ENCODE measurements around the gene SPRY4.
"Not testable (repeated sequence)": the region's sequence is repeated elsewhere in the genome, so short reads cannot be mapped to it uniquely, and the experiment has no call there.

The SPRY4 gene

DNA sequence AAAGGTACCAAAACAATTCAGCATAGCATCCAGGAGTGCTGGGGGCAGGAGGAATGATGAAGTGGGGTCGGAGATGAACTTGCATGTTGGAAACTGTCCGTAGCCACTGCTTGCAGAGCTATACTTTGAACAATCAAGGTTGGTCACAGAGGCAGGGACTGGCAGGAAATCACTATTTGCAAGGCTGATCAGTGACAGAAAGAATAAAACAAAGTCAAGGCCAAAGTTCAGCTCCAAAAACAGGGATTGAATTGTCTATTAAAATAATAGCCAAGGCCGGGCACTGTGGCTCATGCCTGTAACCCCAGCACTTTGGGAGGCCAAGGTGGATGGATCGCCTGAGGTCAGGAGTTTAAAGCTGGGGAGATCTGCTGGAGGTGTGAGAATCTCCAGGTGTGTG, 18.7 kb upstream of the SPRY4 start:
- Histone ChIP-seq H3K4me3 (no peak overlapping the region), H3K27ac (no peak overlapping the region), H3K9me3 (ENCODE audit: low read depth, low read length) (no peaks in the 10 kb centered on the region), H3K36me3 (ENCODE audit: insufficient read depth, low read length) (no peaks in the 10 kb centered on the region), H3K9ac (ENCODE audit: insufficient read length) (no peak overlapping the region)
- no peak for DNase-seq (ENCODE audit: low read depth, low spot score)
- no peak for TF ChIP-seq FOXP2 (optimal IDR thresholded peaks at IDR 0.05; ENCODE audit: control extremely low read depth, extremely low read length, insufficient read depth)

DNA sequence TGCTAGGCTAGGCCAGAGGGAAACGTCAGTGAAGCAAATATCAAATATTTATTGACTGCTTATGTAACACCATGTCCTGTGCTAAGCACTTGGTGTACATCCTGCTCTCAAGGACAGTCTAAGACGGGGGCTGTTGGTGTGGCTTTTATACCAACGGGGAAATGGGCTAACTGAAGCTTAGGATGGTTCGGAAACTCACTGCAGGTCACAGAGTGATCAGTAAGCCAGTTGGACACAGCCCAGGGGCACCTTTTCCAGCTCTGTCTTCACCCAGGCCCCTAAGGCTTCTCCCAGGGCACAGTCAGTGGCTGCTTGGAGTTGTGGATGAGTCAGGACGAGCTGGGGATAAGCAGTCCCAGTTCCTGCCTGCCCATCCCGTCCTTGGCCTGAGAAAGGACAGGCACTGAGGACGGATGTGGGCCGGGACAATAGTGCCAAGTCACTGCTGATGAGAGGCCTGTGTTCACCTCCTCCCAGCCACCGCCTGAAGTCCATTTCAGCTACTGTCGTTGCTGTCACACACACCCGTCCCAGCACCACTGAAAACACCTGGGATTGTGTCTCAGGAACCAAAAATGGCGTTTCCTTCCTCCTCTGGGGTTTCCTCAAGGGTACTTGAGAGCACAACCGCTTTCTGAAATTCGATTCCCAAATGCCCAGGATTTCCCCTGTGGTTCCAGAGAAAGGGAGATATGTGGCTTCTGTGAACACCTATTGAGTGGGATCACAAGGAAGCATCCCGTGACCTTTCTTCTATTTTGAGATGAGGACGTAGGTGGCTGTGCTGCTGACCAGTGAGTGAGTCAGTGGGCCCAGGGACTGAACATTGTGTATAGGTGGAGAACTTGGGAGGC, 17.5 kb upstream of the SPRY4 start:
- no peak for DNase-seq (ENCODE audit: low read depth, low spot score)
- Histone ChIP-seq H3K9ac (ENCODE audit: insufficient read length) (no peak overlapping the region), H3K4me3 (no peak overlapping the region), H3K9me3 (ENCODE audit: low read depth, low read length) (no peaks in the 10 kb centered on the region), H3K36me3 (ENCODE audit: insufficient read depth, low read length) (no peaks in the 10 kb centered on the region), H3K27ac (no peak overlapping the region)
- TF ChIP-seq FOXP2 (optimal IDR thresholded peaks at IDR 0.05; ENCODE audit: control extremely low read depth, extremely low read length, insufficient read depth) (no peak), EZH2 (IDR thresholded peaks at IDR 0.05) (no peak), POLR2AphosphoS5 (IDR thresholded peaks at IDR 0.05; ENCODE audit: borderline replicate concordance, low read depth, low read length) (no peak)

DNA sequence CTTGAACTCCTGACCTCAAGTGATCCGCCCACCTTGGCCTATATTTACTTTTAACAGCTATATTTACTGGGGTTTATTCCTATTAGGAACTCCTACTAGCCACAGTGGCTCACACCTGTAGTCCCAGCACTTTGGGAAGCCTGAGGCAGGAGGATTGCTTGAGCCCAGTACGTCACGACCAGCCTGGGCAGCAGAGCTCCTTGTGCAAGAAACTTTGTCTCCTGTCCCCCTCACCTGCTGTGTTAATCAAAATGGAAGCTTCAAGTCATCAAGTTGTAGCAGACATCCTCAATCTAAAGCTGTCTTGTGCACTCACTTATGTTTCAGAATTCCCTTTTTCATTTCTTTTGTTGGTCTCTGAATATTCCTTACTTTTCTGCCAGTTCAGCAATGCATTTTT, 15.0 kb upstream of the SPRY4 start:
- Histone ChIP-seq H3K4me3 (no peak overlapping the region), H3K27ac (no peak overlapping the region), H3K9me3 (ENCODE audit: low read depth, low read length) (no peaks in the 10 kb centered on the region), H3K36me3 (ENCODE audit: insufficient read depth, low read length) (no peaks in the 10 kb centered on the region), H3K9ac (ENCODE audit: insufficient read length) (no peak overlapping the region)
- no peak for DNase-seq (ENCODE audit: low read depth, low spot score)
- TF ChIP-seq EZH2 (IDR thresholded peaks at IDR 0.05) (no peak), POLR2AphosphoS5 (IDR thresholded peaks at IDR 0.05; ENCODE audit: borderline replicate concordance, low read depth, low read length) (no peak), FOXP2 (optimal IDR thresholded peaks at IDR 0.05; ENCODE audit: control extremely low read depth, extremely low read length, insufficient read depth) (no peak)

DNA sequence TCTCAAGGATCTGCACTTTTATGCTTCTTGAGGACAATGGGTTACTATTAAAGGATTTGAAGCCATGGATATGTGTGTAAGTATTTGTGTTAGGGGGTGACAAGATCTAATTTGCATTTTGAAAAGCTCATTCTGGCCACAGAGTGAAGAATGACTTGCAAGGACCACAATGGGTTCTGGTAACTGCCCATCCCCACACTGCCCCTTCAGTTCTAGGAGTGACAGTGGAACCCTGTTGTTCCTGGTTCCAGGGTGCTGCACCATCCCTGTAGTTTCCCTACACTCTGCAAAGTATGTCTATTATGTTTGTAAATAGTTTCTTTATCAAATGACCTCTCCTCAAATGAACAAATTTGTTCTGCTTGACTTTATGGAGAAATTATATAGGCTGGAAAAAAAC, 9.7 kb upstream of the SPRY4 start:
- TF ChIP-seq POLR2AphosphoS5 (IDR thresholded peaks at IDR 0.05; ENCODE audit: borderline replicate concordance, low read depth, low read length) (no peak), FOXP2 (optimal IDR thresholded peaks at IDR 0.05; ENCODE audit: control extremely low read depth, extremely low read length, insufficient read depth) (no peak), EZH2 (IDR thresholded peaks at IDR 0.05) (no peak)
- Histone ChIP-seq H3K27ac (no peak overlapping the region), H3K36me3 (ENCODE audit: insufficient read depth, low read length) (no peaks in the 10 kb centered on the region), H3K9me3 (ENCODE audit: low read depth, low read length) (no peaks in the 10 kb centered on the region), H3K9ac (ENCODE audit: insufficient read length) (no peak overlapping the region), H3K4me3 (no peak overlapping the region)
- no peak for DNase-seq (ENCODE audit: low read depth, low spot score)

DNA sequence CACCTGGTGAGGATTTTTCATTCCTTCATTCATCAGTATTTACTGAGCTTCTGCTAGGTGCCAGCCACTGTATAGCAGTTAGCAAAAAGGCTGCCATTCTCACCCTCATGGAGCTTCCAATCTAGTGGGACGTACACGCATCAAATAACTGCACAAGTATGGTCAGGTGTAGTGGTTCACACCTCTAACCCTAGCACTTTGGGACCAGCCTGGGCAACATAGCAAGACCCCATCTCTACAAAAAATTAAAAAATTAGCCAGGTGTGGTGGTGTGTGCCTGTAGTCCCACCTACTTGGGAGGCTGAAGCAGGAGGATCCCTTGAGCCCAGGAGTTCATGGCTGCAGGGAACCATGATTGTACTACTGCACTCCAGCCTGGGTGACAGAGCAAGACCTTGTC, 8.9 kb upstream of the SPRY4 start:
- H3K27ac ChIP-seq; H3K4me3 ChIP-seq; DNase-seq (ENCODE audit: low read depth, low spot score); H3K36me3 ChIP-seq (ENCODE audit: insufficient read depth, low read length); H3K9ac ChIP-seq (ENCODE audit: insufficient read length); H3K9me3 ChIP-seq (ENCODE audit: low read depth, low read length): not testable (repeated sequence)

DNA sequence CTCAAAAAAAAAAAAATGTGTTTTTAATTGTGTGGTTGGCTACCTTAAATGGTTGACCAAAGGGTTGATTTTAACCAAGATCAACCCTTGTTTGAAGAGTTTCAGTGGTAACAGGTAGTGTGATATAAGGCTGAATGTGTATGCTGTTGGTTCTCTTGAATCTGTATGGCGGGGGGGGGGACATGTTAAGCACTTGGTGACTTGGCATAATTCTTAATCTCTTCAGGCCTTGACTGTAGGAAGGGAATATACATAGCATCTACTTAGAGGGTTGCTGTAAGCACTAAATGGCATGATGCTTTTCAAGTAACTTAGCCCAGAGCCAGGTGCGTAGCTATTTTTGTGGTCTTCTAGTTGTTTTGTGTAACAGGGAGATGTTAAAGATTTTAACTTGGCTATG, 5.6 kb upstream of the SPRY4 start:
- Histone ChIP-seq H3K9ac (ENCODE audit: insufficient read length) (no peak overlapping the region), H3K36me3 (ENCODE audit: insufficient read depth, low read length) (no peaks in the 10 kb centered on the region), H3K27ac (no peak overlapping the region), H3K9me3 (ENCODE audit: low read depth, low read length) (no peaks in the 10 kb centered on the region), H3K4me3 (no peak overlapping the region)
- DNase-seq (ENCODE audit: low read depth, low spot score) = no peak
- no peak for TF ChIP-seq FOXP2 (optimal IDR thresholded peaks at IDR 0.05; ENCODE audit: control extremely low read depth, extremely low read length, insufficient read depth)
- no peak for TF ChIP-seq POLR2AphosphoS5 (IDR thresholded peaks at IDR 0.05; ENCODE audit: borderline replicate concordance, low read depth, low read length)
- TF ChIP-seq EZH2 (IDR thresholded peaks at IDR 0.05) = no peak

DNA sequence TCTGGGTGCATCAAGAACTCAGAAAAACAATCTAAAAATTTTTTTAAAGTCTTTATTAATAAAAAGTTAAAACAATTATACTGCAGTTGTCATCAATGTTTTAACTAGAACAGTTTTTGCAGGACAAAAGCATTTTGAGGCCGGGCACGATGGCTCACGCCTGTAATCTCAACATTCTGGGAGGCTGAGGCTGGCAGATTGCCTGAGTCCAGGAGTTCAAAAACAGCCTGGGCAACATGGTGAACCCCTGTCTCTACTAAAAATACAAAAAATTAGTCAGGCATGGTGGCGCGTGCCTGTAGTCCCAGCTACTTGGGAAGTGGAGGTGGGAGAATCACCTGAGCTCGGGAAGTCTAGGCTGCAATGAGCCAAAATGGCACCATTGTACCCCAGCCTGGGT, 5.2 kb upstream of the SPRY4 start:
- no peaks in the 10 kb centered on the region for H3K9me3 ChIP-seq (ENCODE audit: low read depth, low read length)
- DNase-seq (ENCODE audit: low read depth, low spot score) = no peak
- no peak overlapping the region for H3K4me3 ChIP-seq
- H3K9ac ChIP-seq (ENCODE audit: insufficient read length) = no peak overlapping the region
- TF ChIP-seq EZH2 (IDR thresholded peaks at IDR 0.05) (no peak), POLR2AphosphoS5 (IDR thresholded peaks at IDR 0.05; ENCODE audit: borderline replicate concordance, low read depth, low read length) (no peak), FOXP2 (optimal IDR thresholded peaks at IDR 0.05; ENCODE audit: control extremely low read depth, extremely low read length, insufficient read depth) (no peak)
- H3K36me3 ChIP-seq (ENCODE audit: insufficient read depth, low read length) = no peaks in the 10 kb centered on the region
- H3K27ac ChIP-seq = no peak overlapping the region

DNA sequence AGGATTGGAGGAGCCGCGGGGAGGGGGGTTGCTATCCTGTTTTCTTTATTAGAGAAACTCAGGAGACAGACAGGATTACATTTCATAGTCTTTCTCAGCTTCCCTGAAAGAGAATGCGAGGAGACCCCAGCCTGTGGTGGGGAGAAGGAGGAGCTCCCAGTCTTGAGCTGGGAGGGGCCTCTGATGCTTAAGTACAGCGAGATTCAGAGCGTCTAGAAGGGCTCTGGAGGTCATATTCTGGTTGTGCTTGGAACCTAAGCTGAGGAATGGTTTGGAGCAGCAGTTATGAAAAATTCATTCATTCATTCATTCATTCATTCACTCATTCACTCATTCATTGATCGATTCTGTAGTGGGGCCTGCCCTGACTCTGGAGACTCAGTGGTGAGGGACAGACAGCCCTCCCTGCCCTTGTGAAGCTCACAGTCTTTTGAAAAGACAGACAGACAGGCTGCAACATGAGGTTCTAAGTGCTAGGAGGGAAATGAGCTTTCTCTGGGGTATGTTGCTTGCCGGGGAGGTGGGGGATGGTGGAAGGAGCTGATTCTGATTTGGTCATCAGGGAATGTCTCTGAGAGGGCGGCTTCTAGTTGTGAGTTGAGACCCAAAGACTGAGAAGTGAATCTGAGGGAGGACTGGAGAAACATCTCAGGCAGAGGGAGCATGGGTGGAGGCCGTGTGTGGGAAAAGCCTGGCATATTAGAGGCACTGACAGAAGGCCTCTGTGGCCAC, 2.5 kb upstream of the SPRY4 start:
- DNase-seq (ENCODE audit: low read depth, low spot score) = no peak
- H3K9me3 ChIP-seq (ENCODE audit: low read depth, low read length) = no peaks in the 10 kb centered on the region
- H3K9ac ChIP-seq (ENCODE audit: insufficient read length) = no peak overlapping the region
- TF ChIP-seq EZH2 (IDR thresholded peaks at IDR 0.05) (no peak), POLR2AphosphoS5 (IDR thresholded peaks at IDR 0.05; ENCODE audit: borderline replicate concordance, low read depth, low read length) (no peak), FOXP2 (optimal IDR thresholded peaks at IDR 0.05; ENCODE audit: control extremely low read depth, extremely low read length, insufficient read depth) (no peak)
- H3K36me3 ChIP-seq (ENCODE audit: insufficient read depth, low read length) = no peaks in the 10 kb centered on the region
- H3K27ac ChIP-seq = no peak overlapping the region
- H3K4me3 ChIP-seq = no peak overlapping the region

Measured in SK-N-MC (cell line).